H1 (cell line): Measurements from ENCODE around the gene KCTD20.

Experiments
- CEBPB ChIP-seq: IDR thresholded peaks from 2 replicates; pipeline ENCODE4 v1.6.1; 2012; ENCODE audit warnings: low read depth, low read length
- CHD2 ChIP-seq: IDR thresholded peaks from 2 replicates; pipeline ENCODE4 v1.6.1; 2012; ENCODE audit warnings: low read length, improper control_type of control experiment
- EP300 ChIP-seq, 2 experiments: IDR thresholded peaks; 1 replicate in 1 of 2; 2 replicates in 1 of 2; pipeline ENCODE4 v1.6.1; 2011 to 2012; ENCODE audit warnings: low read depth in 2 of 2, low read length in 2 of 2, mild to moderate bottlenecking in 2 of 2, borderline replicate concordance in 1 of 2, inconsistent platforms in 1 of 2, moderate library complexity in 1 of 2
- EZH2 ChIP-seq: fragments of 200-600 bp; sonication (generic); IDR thresholded peaks from 2 replicates; pipeline ENCODE4 v1.7.1; 2012; ENCODE audit warnings: low read depth, mild to moderate bottlenecking, moderate library complexity, low read length, inconsistent platforms; ENCODE audit not compliant: severe bottlenecking
- MAFK ChIP-seq: IDR thresholded peaks from 2 replicates; pipeline ENCODE4 v1.6.1; 2012; ENCODE audit warnings: low read depth, mild to moderate bottlenecking, improper control_type of control experiment, low read length
- NRF1 ChIP-seq: IDR thresholded peaks from 2 replicates; pipeline ENCODE4 v1.6.1; 2011; ENCODE audit warnings: mild to moderate bottlenecking, low read depth, low read length, improper control_type of control experiment
- POLR2A ChIP-seq, 2 experiments: IDR thresholded peaks; 1 replicate in 1 of 2; 2 replicates in 1 of 2; pipeline ENCODE4 v1.6.1; 2011; ENCODE audit warnings: low read depth in 2 of 2, low read length in 2 of 2, mild to moderate bottlenecking in 2 of 2; ENCODE audit errors: control extremely low read depth in 1 of 2
- RXRA ChIP-seq: IDR thresholded peaks from 2 replicates; pipeline ENCODE4 v1.6.1; 2011; ENCODE audit warnings: low read depth, mild to moderate bottlenecking, low read length, moderate library complexity; ENCODE audit not compliant: insufficient read depth
- SIX5 ChIP-seq: IDR thresholded peaks from 2 replicates; pipeline ENCODE4 v1.6.1; 2011; ENCODE audit warnings: mild to moderate bottlenecking, low read depth, low read length
- TBP ChIP-seq: IDR thresholded peaks from 2 replicates; pipeline ENCODE4 v1.6.1; 2011; ENCODE audit warnings: low read depth, low read length, improper control_type of control experiment
- TF ChIP-seq, protein P1 (sequence below), 3 experiments: IDR thresholded peaks; 1 replicate in 2 of 3; 2 replicates in 1 of 3; pipeline versions ENCODE4 v1.5.1 to v1.6.1; 2011; ENCODE audit warnings: low read length in 3 of 3, mild to moderate bottlenecking in 3 of 3, inconsistent platforms in 2 of 3, low read depth in 1 of 3, moderate library complexity in 1 of 3; ENCODE audit not compliant: insufficient read depth in 1 of 3; ENCODE audit errors: control extremely low read depth in 1 of 3
- TF ChIP-seq, protein P2 (sequence below): IDR thresholded peaks from 2 replicates; pipeline ENCODE4 v1.6.1; 2012; ENCODE audit warnings: inconsistent platforms

DNA sequence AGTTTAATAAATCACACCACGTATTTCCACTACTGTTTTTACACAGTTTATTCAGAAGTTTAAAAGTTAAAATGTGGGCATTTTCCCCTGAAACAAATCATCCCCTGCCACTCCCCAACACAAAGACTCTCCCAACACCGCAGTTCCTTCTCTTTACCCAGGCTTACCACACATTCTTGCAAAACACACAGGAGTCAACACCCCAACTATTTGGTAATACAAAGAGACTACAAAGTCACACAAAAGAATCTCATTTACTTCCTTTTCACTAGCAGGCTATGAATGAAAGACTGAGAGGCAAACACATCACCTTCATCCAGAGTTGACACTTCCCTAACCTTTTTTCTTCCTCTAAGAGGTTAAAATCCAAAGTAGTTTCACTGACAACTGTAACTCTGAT, 51.1 kb downstream of the KCTD20 start:
- TF ChIP-seq RXRA (no peak), CHD2 (no peak), CEBPB (no peak), EZH2 (no peak), TBP (no peak), MAFK (no peak), POLR2A (IDR thresholded peaks at IDR 0.05; ENCODE audit: control extremely low read depth in 1 of 2, low read depth in 2 of 2, low read length in 2 of 2) (no peak), EP300 (IDR thresholded peaks at IDR 0.05; ENCODE audit: borderline replicate concordance in 1 of 2, low read depth in 2 of 2, low read length in 2 of 2) (no peak), SIX5 (no peak), NRF1 (no peak)
- TF ChIP-seq, protein P1, sequence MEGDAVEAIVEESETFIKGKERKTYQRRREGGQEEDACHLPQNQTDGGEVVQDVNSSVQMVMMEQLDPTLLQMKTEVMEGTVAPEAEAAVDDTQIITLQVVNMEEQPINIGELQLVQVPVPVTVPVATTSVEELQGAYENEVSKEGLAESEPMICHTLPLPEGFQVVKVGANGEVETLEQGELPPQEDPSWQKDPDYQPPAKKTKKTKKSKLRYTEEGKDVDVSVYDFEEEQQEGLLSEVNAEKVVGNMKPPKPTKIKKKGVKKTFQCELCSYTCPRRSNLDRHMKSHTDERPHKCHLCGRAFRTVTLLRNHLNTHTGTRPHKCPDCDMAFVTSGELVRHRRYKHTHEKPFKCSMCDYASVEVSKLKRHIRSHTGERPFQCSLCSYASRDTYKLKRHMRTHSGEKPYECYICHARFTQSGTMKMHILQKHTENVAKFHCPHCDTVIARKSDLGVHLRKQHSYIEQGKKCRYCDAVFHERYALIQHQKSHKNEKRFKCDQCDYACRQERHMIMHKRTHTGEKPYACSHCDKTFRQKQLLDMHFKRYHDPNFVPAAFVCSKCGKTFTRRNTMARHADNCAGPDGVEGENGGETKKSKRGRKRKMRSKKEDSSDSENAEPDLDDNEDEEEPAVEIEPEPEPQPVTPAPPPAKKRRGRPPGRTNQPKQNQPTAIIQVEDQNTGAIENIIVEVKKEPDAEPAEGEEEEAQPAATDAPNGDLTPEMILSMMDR (IDR thresholded peaks at IDR 0.05; ENCODE audit: control extremely low read depth in 1 of 3, insufficient read depth in 1 of 3, low read depth in 1 of 3, low read length in 3 of 3): no peak
- TF ChIP-seq, protein P2, sequence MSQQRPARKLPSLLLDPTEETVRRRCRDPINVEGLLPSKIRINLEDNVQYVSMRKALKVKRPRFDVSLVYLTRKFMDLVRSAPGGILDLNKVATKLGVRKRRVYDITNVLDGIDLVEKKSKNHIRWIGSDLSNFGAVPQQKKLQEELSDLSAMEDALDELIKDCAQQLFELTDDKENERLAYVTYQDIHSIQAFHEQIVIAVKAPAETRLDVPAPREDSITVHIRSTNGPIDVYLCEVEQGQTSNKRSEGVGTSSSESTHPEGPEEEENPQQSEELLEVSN: no peak
